HepG2 (cell line): ENCODE results near the gene UQCR10. TPM values are rescaled to one million over a fixed set of nuclear protein-coding genes. Genes with fewer than 3 reads are reported as not detected.

Experiments used
- ATF2 ChIP-seq: sonication (generic); formaldehyde crosslinking; IDR thresholded peaks from 2 replicates; pipeline ENCODE4 v1.4.0; 2020; ENCODE audit warnings: missing genetic modification reagents
- ATF4 ChIP-seq, 2 experiments: fragments of 450-650 bp in 1 of 2; sonication (generic) in 1 of 2; formaldehyde crosslinking; IDR thresholded peaks; 2 replicates each; pipeline versions ENCODE4 v1.5.0 to v1.8.0; 2020 to 2022; ENCODE audit warnings: mild to moderate bottlenecking in 1 of 2, missing genetic modification reagents in 1 of 2
- DNMT1 ChIP-seq: sonication (generic); formaldehyde crosslinking; IDR thresholded peaks from 2 replicates; pipeline ENCODE4 v1.5.1; 2020; ENCODE audit warnings: mild to moderate bottlenecking, missing genetic modification reagents
- ELK4 ChIP-seq: sonication (generic); formaldehyde crosslinking; IDR thresholded peaks from 2 replicates; pipeline ENCODE4 v1.9.0; 2021; ENCODE audit warnings: missing genetic modification reagents, borderline replicate concordance
- KDM1A ChIP-seq: IDR thresholded peaks from 2 replicates; pipeline ENCODE4 v1.6.1; 2016; ENCODE audit warnings: missing compliant biosample characterization
- KDM3A ChIP-seq: IDR thresholded peaks from 2 replicates; pipeline ENCODE4 v1.6.1; 2018; ENCODE audit warnings: low read depth, missing compliant biosample characterization
- NKX3-1 ChIP-seq: sonication (generic); formaldehyde crosslinking; IDR thresholded peaks from 2 replicates; pipeline ENCODE4 v1.5.0; 2020; ENCODE audit warnings: missing genetic modification reagents
- PHF5A ChIP-seq: IDR thresholded peaks from one replicate; pipeline ENCODE4 v1.6.1; 2018; ENCODE audit warnings: low read depth, missing genetic modification reagents; ENCODE audit not compliant: unreplicated experiment
- ZFX ChIP-seq: sonication (generic); formaldehyde crosslinking; IDR thresholded peaks from 2 replicates; pipeline ENCODE4 v1.4.0; 2020; ENCODE audit warnings: mild to moderate bottlenecking, low read depth, missing genetic modification reagents, moderate library complexity
- ZNF747 ChIP-seq: sonication (generic); formaldehyde crosslinking; IDR thresholded peaks from 2 replicates; pipeline ENCODE4 v1.8.1; 2023; ENCODE audit warnings: missing genetic modification reagents, mild to moderate bottlenecking, borderline replicate concordance
- ZSCAN9 ChIP-seq: IDR thresholded peaks from 2 replicates; pipeline ENCODE4 v1.6.1; 2016; ENCODE audit warnings: borderline replicate concordance
- polyA plus RNA-seq, 8 experiments: library from polyadenylated mRNA; depleted of rRNA in 3 of 8; stranded (reverse) in 7 of 8; unstranded in 1 of 8; fragments of >200 nt; fragmentation: Illumina TruSeq in 4 of 8; extraction: Trizol in 4 of 8; gene quantifications; 2 replicates each; pipeline versions ENCODE4 v1.2.1 to v1.2.3, GENCODE V29; 2011 to 2016; ENCODE audit warnings: low read depth in 4 of 8, missing spikeins in 1 of 8, mixed read lengths in 1 of 8; ENCODE audit not compliant: insufficient read depth in 1 of 8
- total RNA-seq, 5 experiments: library from RNA; depleted of rRNA; stranded (reverse); fragments of >200 nt; fragmentation: Illumina TruSeq; extraction: Trizol; gene quantifications; 2 replicates each; pipeline ENCODE4 v1.2.3, GENCODE V29; 2016; ENCODE audit warnings: low read depth in 1 of 5
- TF ChIP-seq, protein P1 (sequence below): sonication (generic); formaldehyde crosslinking; IDR thresholded peaks from 2 replicates; pipeline ENCODE4 v1.8.1; 2023; ENCODE audit warnings: mild to moderate bottlenecking, inconsistent platforms, moderate library complexity, missing genetic modification reagents, borderline replicate concordance
- TF ChIP-seq, protein P2 (sequence below): sonication (generic); formaldehyde crosslinking; IDR thresholded peaks from 2 replicates; pipeline ENCODE4 v1.4.0; 2020; ENCODE audit warnings: missing genetic modification reagents
- TF ChIP-seq, protein P3 (sequence below): sonication (generic); formaldehyde crosslinking; IDR thresholded peaks from 2 replicates; pipeline ENCODE4 v1.5.0; 2020; ENCODE audit warnings: mild to moderate bottlenecking, low read depth, missing genetic modification reagents, borderline replicate concordance
- TF ChIP-seq, protein P4 (sequence below): sonication (generic); formaldehyde crosslinking; conservative IDR thresholded peaks from 2 replicates; pipeline ENCODE4 v1.4.0; 2020; ENCODE audit warnings: mild to moderate bottlenecking, missing genetic modification reagents, moderate library complexity

Gene UQCR10
- total and polyA plus RNA-seq, 2 of the 13 experiments (the other 11 are each of a cell fraction or from before 2014, with no cell fraction given), result 225 to 232 TPM

- TF ChIP-seq ATF2 (CRISPR knock-in tag), result no peak
- TF ChIP-seq ZFX (CRISPR knock-in tag), result peak; percentile 33; the same call in 1 of the 2 replicates
- no peak for TF ChIP-seq PHF5A
- no peak for TF ChIP-seq KDM1A
- TF ChIP-seq, protein P1, sequence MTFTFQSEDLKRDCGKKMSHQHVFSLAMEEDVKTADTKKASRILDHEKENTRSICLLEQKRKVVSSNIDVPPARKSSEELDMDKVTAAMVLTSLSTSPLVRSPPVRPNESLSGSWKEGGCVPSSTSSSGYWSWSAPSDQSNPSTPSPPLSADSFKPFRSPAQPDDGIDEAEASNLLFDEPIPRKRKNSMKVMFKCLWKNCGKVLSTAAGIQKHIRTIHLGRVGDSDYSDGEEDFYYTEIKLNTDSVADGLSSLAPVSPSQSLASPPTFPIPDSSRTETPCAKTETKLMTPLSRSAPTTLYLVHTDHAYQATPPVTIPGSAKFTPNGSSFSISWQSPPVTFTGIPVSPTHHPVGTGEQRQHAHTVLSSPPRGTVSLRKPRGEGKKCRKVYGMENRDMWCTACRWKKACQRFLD, result no peak
- TF ChIP-seq, protein P2, sequence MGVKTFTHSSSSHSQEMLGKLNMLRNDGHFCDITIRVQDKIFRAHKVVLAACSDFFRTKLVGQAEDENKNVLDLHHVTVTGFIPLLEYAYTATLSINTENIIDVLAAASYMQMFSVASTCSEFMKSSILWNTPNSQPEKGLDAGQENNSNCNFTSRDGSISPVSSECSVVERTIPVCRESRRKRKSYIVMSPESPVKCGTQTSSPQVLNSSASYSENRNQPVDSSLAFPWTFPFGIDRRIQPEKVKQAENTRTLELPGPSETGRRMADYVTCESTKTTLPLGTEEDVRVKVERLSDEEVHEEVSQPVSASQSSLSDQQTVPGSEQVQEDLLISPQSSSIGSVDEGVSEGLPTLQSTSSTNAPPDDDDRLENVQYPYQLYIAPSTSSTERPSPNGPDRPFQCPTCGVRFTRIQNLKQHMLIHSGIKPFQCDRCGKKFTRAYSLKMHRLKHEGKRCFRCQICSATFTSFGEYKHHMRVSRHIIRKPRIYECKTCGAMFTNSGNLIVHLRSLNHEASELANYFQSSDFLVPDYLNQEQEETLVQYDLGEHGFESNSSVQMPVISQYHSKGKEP (CRISPR knock-in tag), result no peak
- no peak for TF ChIP-seq ELK4 (CRISPR knock-in tag)
- TF ChIP-seq, protein P3, sequence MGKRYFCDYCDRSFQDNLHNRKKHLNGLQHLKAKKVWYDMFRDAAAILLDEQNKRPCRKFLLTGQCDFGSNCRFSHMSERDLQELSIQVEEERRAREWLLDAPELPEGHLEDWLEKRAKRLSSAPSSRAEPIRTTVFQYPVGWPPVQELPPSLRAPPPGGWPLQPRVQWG (CRISPR knock-in tag), result no peak
- no peak for TF ChIP-seq KDM3A
- TF ChIP-seq ZNF747 (CRISPR knock-in tag), result no peak
- TF ChIP-seq, protein P4, sequence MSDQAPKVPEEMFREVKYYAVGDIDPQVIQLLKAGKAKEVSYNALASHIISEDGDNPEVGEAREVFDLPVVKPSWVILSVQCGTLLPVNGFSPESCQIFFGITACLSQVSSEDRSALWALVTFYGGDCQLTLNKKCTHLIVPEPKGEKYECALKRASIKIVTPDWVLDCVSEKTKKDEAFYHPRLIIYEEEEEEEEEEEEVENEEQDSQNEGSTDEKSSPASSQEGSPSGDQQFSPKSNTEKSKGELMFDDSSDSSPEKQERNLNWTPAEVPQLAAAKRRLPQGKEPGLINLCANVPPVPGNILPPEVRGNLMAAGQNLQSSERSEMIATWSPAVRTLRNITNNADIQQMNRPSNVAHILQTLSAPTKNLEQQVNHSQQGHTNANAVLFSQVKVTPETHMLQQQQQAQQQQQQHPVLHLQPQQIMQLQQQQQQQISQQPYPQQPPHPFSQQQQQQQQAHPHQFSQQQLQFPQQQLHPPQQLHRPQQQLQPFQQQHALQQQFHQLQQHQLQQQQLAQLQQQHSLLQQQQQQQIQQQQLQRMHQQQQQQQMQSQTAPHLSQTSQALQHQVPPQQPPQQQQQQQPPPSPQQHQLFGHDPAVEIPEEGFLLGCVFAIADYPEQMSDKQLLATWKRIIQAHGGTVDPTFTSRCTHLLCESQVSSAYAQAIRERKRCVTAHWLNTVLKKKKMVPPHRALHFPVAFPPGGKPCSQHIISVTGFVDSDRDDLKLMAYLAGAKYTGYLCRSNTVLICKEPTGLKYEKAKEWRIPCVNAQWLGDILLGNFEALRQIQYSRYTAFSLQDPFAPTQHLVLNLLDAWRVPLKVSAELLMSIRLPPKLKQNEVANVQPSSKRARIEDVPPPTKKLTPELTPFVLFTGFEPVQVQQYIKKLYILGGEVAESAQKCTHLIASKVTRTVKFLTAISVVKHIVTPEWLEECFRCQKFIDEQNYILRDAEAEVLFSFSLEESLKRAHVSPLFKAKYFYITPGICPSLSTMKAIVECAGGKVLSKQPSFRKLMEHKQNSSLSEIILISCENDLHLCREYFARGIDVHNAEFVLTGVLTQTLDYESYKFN (CRISPR knock-in tag), result peak; percentile 15; the same call in 1 of the 2 replicates
- no peak for TF ChIP-seq ATF4 (CRISPR knock-in tag; IDR thresholded peaks at IDR 0.05)
- no peak for TF ChIP-seq NKX3-1
- TF ChIP-seq ZSCAN9 (CRISPR knock-in tag), result no peak
- TF ChIP-seq DNMT1 (CRISPR knock-in tag), result no peak
Measured at GRCh38 chr22:29780748-29781676, 13.8 kb downstream of the UQCR10 start (continued).
